Central memory CD8-positive, alpha-beta T cell (primary cell): ENCODE data around the gene NAB2.

ENCODE experiments used
- ATAC-seq: fragments of 150-1000 bp; cut with Tn5 transposase; replicated peaks from 2 replicates; pipeline ENCODE4 v1.10.0; 2022; ENCODE audit warnings: mild to moderate bottlenecking, moderate FRiP score, moderate number of reproducible peaks; ENCODE audit not compliant: poor library complexity, severe bottlenecking; ENCODE audit errors: extremely low read depth
- DNase-seq, 2 donors: peaks; one replicate each; pipeline ENCODE4 v3.0.0; 2021; ENCODE audit warnings: low spot score in 2 of 2
- H3K27ac Mint-ChIP-seq: one replicate; pipeline ENCODE4 v1.8.0; 2022; ENCODE audit warnings: low read depth, mild to moderate bottlenecking, moderate library complexity, mixed read lengths
- H3K27me3 Mint-ChIP-seq: one replicate; pipeline ENCODE4 v1.8.0; 2022; ENCODE audit warnings: mixed read lengths
- H3K36me3 Mint-ChIP-seq: one replicate; pipeline ENCODE4 v1.8.0; 2022; ENCODE audit warnings: mild to moderate bottlenecking, moderate library complexity, mixed read lengths; ENCODE audit not compliant: insufficient read depth
- H3K4me1 Mint-ChIP-seq: one replicate; pipeline ENCODE4 v1.8.0; 2022; ENCODE audit warnings: mixed read lengths
- H3K4me3 Mint-ChIP-seq: one replicate; pipeline ENCODE4 v1.8.0; 2022; ENCODE audit warnings: mild to moderate bottlenecking, moderate library complexity, mixed read lengths
- H3K9me3 Mint-ChIP-seq: one replicate; pipeline ENCODE4 v1.8.0; 2022; ENCODE audit warnings: mixed read lengths

Gene NAB2

DNA sequence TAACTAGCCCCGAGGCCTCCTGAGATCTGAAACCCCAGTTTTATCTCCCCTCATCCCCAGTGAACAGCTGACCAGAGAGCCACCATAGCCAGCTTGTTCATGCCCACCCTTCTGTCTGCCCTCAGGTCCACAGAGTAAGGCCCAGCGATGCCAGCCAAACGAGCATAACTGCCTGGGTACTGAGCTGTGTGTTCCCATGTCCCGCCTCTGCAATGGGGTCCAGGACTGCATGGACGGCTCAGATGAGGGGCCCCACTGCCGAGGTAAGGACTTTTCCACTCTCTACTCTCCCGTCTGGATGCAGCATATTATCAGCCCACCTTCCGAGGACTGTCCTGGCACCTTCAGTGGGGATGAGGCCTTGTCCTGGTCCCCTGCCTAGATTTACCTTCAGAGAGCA, 52.3 kb downstream of the NAB2 start:
- no peak overlapping the region for H3K27ac Mint-ChIP-seq
- H3K36me3 Mint-ChIP-seq: no peaks in the 10 kb centered on the region
- H3K4me3 Mint-ChIP-seq: no peak overlapping the region
- no peaks in the 10 kb centered on the region for H3K9me3 Mint-ChIP-seq
- ATAC-seq: no peak
- no peak for DNase-seq
- H3K27me3 Mint-ChIP-seq: no peaks in the 10 kb centered on the region
- H3K4me1 Mint-ChIP-seq: no peaks in the 10 kb centered on the region

- Mint-ChIP-seq H3K27ac (no peak overlapping the region), H3K27me3 (no peaks in the 10 kb centered on the region), H3K9me3 (no peaks in the 10 kb centered on the region), H3K4me3 (no peak overlapping the region), H3K36me3 (no peaks in the 10 kb centered on the region), H3K4me1 (no peaks in the 10 kb centered on the region)
- DNase-seq: no peak
- ATAC-seq: no peak
These were observed 53.2 kb downstream of the NAB2 start for GRCh38 chr12:57142121-57142520.

GRCh38 chr12:57142727-57143126, 53.8 kb downstream of the NAB2 start:
- Mint-ChIP-seq H3K4me1 (no peaks in the 10 kb centered on the region), H3K4me3 (no peak overlapping the region), H3K27me3 (no peaks in the 10 kb centered on the region), H3K27ac (no peak overlapping the region), H3K9me3 (no peaks in the 10 kb centered on the region), H3K36me3 (no peaks in the 10 kb centered on the region)
- no peak for ATAC-seq
- no peak for DNase-seq

DNA sequence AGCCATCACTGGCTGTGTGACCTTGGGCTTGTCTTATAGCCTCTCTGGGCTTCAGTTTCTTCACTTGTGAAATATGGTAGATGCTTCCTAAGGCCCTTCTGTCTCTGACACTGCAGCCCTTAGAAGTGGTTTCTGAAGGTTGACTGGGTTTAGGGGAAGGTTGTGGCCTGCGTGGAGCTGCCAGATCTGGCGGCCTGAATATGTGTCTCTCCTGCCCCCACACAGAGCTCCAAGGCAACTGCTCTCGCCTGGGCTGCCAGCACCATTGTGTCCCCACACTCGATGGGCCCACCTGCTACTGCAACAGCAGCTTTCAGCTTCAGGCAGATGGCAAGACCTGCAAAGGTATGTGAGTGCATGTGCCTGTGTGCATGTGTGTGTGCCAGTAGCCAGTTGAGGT, 54.5 kb downstream of the NAB2 start:
- H3K36me3 Mint-ChIP-seq: no peaks in the 10 kb centered on the region
- no peaks in the 10 kb centered on the region for H3K4me1 Mint-ChIP-seq
- ATAC-seq: no peak
- no peak overlapping the region for H3K4me3 Mint-ChIP-seq
- no peaks in the 10 kb centered on the region for H3K9me3 Mint-ChIP-seq
- no peak overlapping the region for H3K27ac Mint-ChIP-seq
- no peak for DNase-seq
- H3K27me3 Mint-ChIP-seq: no peaks in the 10 kb centered on the region
